ENCODE data around the gene TAGLN.

Gene TAGLN

GRCh38 chr11:117197006-117197405 is 2.2 kb upstream of the TAGLN start:
- no peak for TF ChIP-seq EZH2phosphoT487 (IDR thresholded peaks at IDR 0.05; ENCODE audit: low read depth)
- Histone ChIP-seq H3K36me3 (replicated peaks; ENCODE audit: low read depth, low read length) (peaks cover 10% of the 10 kb centered on the region), H3K4me3 (ENCODE audit: low read length) (no peak overlapping the region), H3K27ac (ENCODE audit: low read length) (no peak overlapping the region), H3K79me2 (ENCODE audit: low read length) (no peaks in the 10 kb centered on the region), H3K4me1 (ENCODE audit: low read length) (no peaks in the 10 kb centered on the region), H3K9ac (ENCODE audit: low read length) (no peak overlapping the region), H3K4me2 (ENCODE audit: low read length) (no peak overlapping the region), H3K27me3 (ENCODE audit: low read depth, low read length) (no peaks in the 10 kb centered on the region), H4K20me1 (ENCODE audit: insufficient read depth, low read length) (no peaks in the 10 kb centered on the region), H3K9me3 (ENCODE audit: insufficient read depth, low read length) (no peaks in the 10 kb centered on the region), H2AFZ (ENCODE audit: low read depth, low read length) (no peak overlapping the region)

GRCh38 chr11:117197516-117198456 is 1.4 kb upstream of the TAGLN start:
- no peaks in the 10 kb centered on the region for H3K9me3 ChIP-seq (ENCODE audit: insufficient read depth, low read length)
- no peak for TF ChIP-seq EZH2phosphoT487 (IDR thresholded peaks at IDR 0.05; ENCODE audit: low read depth)
- peak; percentile 44 for TF ChIP-seq CTCF (IDR thresholded peaks at IDR 0.05; ENCODE audit: low read depth, low read length)
- no peaks in the 10 kb centered on the region for H4K20me1 ChIP-seq (ENCODE audit: insufficient read depth, low read length)
- no peak overlapping the region for H3K4me2 ChIP-seq (ENCODE audit: low read length)
- H3K9ac ChIP-seq (ENCODE audit: low read length) = no peak overlapping the region
- H3K4me1 ChIP-seq (ENCODE audit: low read length) = no peaks in the 10 kb centered on the region
- no peak overlapping the region for H2AFZ ChIP-seq (ENCODE audit: low read depth, low read length)
- peaks cover 7% of the 10 kb centered on the region for H3K36me3 ChIP-seq (replicated peaks; ENCODE audit: low read depth, low read length)
- no peaks in the 10 kb centered on the region for H3K27me3 ChIP-seq (ENCODE audit: low read depth, low read length)
- no peak overlapping the region for H3K4me3 ChIP-seq (ENCODE audit: low read length)
- H3K79me2 ChIP-seq (ENCODE audit: low read length) = no peaks in the 10 kb centered on the region
- H3K27ac ChIP-seq (ENCODE audit: low read length) = no peak overlapping the region

- Histone ChIP-seq H3K4me2 (ENCODE audit: low read length) (no peak overlapping the region), H3K27me3 (ENCODE audit: low read depth, low read length) (no peaks in the 10 kb centered on the region), H3K9ac (ENCODE audit: low read length) (no peak overlapping the region), H3K27ac (ENCODE audit: low read length) (no peak overlapping the region), H3K4me1 (ENCODE audit: low read length) (no peaks in the 10 kb centered on the region), H2AFZ (ENCODE audit: low read depth, low read length) (no peak overlapping the region), H3K9me3 (ENCODE audit: insufficient read depth, low read length) (no peaks in the 10 kb centered on the region), H3K4me3 (ENCODE audit: low read length) (no peak overlapping the region), H4K20me1 (ENCODE audit: insufficient read depth, low read length) (no peaks in the 10 kb centered on the region), H3K79me2 (ENCODE audit: low read length) (no peaks in the 10 kb centered on the region), H3K36me3 (replicated peaks; ENCODE audit: low read depth, low read length) (peaks cover 3% of the 10 kb centered on the region)
- TF ChIP-seq CTCF (IDR thresholded peaks at IDR 0.05; ENCODE audit: low read depth, low read length) = no peak
- no peak for TF ChIP-seq EZH2phosphoT487 (IDR thresholded peaks at IDR 0.05; ENCODE audit: low read depth)
Observed at GRCh38 chr11:117198613-117199012, 557 bp upstream of the TAGLN start.

- Histone ChIP-seq H3K4me3 (ENCODE audit: low read length) (no peak overlapping the region), H3K27ac (ENCODE audit: low read length) (no peak overlapping the region), H3K4me2 (ENCODE audit: low read length) (no peak overlapping the region)
Observed at GRCh38 chr11:117199916-117200812, 994 bp downstream of the TAGLN start.

More at GRCh38 chr11:117199916-117200812, 994 bp downstream of the TAGLN start:
- H3K4me1 ChIP-seq (ENCODE audit: low read length) = no peaks in the 10 kb centered on the region
- H3K9me3 ChIP-seq (ENCODE audit: insufficient read depth, low read length) = no peaks in the 10 kb centered on the region
- peaks cover 3% of the 10 kb centered on the region for H3K36me3 ChIP-seq (replicated peaks; ENCODE audit: low read depth, low read length)
- H3K9ac ChIP-seq (ENCODE audit: low read length) = no peak overlapping the region
- H4K20me1 ChIP-seq (ENCODE audit: insufficient read depth, low read length) = no peaks in the 10 kb centered on the region
- no peaks in the 10 kb centered on the region for H3K27me3 ChIP-seq (ENCODE audit: low read depth, low read length)
- H3K79me2 ChIP-seq (ENCODE audit: low read length) = no peaks in the 10 kb centered on the region
- TF ChIP-seq EZH2phosphoT487 (IDR thresholded peaks at IDR 0.05; ENCODE audit: low read depth) (no peak), CTCF (IDR thresholded peaks at IDR 0.05; ENCODE audit: low read depth, low read length) (no peak)
- no peak overlapping the region for H2AFZ ChIP-seq (ENCODE audit: low read depth, low read length)

Data from OCI-LY3 (cell line).